SJCRH30 (cell line): ENCODE results near the gene CRYM. TPM values are rescaled to one million over a fixed set of nuclear protein-coding genes. Genes with fewer than 3 reads are reported as not detected.
"Not testable (repeated sequence)": the region's sequence is repeated elsewhere in the genome, so short reads cannot be mapped to it uniquely, and the experiment has no call there.

ENCODE experiments used
- DNase-seq, 2 experiments: peaks; one replicate each; pipeline ENCODE4 v3.0.0-alpha.2; 2015 to 2020
- H3K27ac ChIP-seq: fragments of 250-450 bp; sonication (Bioruptor Pico); 2 replicates; pipeline ENCODE4 v1.5.1; 2020; ENCODE audit warnings: mild to moderate bottlenecking, moderate library complexity
- H3K27me3 ChIP-seq: fragments of 250-450 bp; sonication (Bioruptor Pico); 2 replicates; pipeline ENCODE4 v1.5.1; 2020; ENCODE audit warnings: mild to moderate bottlenecking, moderate library complexity
- H3K36me3 ChIP-seq: fragments of 250-450 bp; sonication (Bioruptor Pico); 2 replicates; pipeline ENCODE4 v1.5.1; 2020; ENCODE audit warnings: mild to moderate bottlenecking, moderate library complexity
- H3K4me1 ChIP-seq: fragments of 250-450 bp; sonication (Bioruptor Pico); 2 replicates; pipeline ENCODE4 v1.5.1; 2020; ENCODE audit warnings: mild to moderate bottlenecking, moderate library complexity
- H3K4me3 ChIP-seq: fragments of 250-450 bp; sonication (Bioruptor Pico); 2 replicates; pipeline ENCODE4 v1.5.1; 2020; ENCODE audit warnings: mild to moderate bottlenecking, moderate library complexity
- H3K9me3 ChIP-seq: fragments of 250-450 bp; sonication (Bioruptor Pico); replicated peaks from 2 replicates; pipeline ENCODE4 v1.5.1; 2020; ENCODE audit warnings: mild to moderate bottlenecking, moderate library complexity
- total RNA-seq: library from RNA; depleted of rRNA; stranded (reverse); fragments of >200 nt; shearing (Covaris generic); gene quantifications from 2 replicates; pipeline ENCODE4 v1.2.3, GENCODE V29; 2014

Gene CRYM
- total RNA-seq, 1 experiment from 2014 or later = not detected

DNA sequence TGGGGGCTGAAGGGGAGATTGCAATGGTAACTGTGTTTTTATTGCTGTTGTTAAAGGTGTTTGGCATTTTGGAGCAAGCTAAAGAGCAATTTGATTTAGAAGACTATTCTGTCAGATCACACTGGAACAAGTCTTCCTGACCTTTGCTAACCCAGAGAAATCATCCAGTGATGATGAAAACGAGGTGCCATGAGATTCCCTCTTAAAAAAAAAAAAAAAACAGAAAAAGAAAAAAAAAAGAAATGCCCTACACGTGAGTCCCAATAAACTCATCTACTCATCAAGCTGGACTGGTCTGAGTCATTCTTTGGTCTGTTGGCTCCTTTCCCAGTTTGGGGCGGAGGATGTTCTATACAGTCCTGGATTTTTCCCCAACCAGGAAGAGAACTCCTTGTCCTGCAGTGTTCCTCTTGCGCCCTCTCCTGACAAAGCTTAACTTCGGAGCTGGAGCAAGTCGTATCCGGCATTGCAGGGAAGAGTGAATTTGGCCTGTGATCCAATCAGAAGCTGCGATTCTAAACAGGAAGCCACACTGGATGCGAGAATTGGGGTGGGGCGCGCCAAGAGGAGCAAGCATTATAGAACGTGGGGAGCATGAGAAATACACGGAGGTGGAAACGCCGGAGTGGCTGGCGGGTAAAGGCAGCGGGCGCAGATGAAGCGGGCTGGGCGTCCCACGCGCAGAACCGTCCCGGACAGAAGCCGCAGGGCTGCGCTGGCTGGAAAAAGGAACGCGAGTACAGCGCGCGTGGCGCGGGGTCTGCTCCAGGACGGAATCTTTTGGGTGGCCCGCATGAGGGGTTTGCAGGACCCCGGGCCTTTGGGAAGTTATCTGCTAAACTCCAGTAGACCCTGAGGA, 22.4 kb upstream of the CRYM start:
- H3K27ac ChIP-seq = peak overlapping the region; percentile 46
- no peaks in the 10 kb centered on the region for H3K9me3 ChIP-seq
- H3K36me3 ChIP-seq = no peaks in the 10 kb centered on the region
- H3K27me3 ChIP-seq = no peaks in the 10 kb centered on the region
- DNase-seq = peak; percentile 96 to 98
- peak overlapping the region; percentile 62 for H3K4me3 ChIP-seq
- H3K4me1 ChIP-seq = no peaks in the 10 kb centered on the region; the same call in 1 of the 2 replicates

DNA sequence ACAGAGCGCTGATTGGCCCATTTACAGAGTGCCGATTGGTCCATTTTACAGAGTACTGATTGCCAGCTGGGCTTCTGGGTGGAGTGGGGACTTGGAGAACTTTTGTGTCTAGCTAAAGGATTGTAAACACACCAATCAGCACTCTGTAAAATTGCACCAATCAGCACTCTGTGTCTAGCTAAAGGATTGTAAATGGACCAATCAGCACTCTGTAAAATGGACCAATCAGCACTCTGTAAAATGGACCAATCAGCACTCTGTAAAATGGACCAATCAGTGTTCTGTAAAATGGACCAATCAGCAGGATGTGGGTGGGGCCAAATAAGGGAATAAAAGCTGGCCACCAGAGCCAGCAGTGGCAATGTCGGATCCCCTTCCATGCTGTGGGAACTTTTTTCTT, 11.7 kb upstream of the CRYM start:
- not testable (repeated sequence) for H3K27me3 ChIP-seq, H3K9me3 ChIP-seq, DNase-seq

DNA sequence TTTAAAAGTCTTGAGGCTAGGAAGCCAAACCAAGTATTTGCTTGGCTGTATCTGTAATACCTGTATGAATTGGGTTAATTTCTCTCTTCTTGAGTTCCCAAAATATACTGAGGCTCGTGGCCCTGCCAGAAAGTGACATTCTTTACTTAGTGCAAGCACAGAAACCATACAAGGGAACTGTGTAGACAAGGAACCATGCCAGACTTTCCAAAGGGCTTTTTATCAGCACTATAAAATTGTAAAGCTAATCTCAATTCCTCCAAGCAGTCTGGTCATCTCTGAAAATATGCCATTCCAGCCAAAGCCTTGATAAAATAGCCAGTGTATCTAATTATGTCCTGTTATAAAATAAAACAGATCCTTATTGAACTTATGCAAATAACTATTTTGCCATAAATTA, 7.2 kb upstream of the CRYM start:
- H3K27me3 ChIP-seq = no peaks in the 10 kb centered on the region

More for the DNA sequence above, 11.7 kb upstream of the CRYM start:
- not testable (repeated sequence) for H3K36me3 ChIP-seq, H3K27ac ChIP-seq, H3K4me1 ChIP-seq, H3K4me3 ChIP-seq

DNA sequence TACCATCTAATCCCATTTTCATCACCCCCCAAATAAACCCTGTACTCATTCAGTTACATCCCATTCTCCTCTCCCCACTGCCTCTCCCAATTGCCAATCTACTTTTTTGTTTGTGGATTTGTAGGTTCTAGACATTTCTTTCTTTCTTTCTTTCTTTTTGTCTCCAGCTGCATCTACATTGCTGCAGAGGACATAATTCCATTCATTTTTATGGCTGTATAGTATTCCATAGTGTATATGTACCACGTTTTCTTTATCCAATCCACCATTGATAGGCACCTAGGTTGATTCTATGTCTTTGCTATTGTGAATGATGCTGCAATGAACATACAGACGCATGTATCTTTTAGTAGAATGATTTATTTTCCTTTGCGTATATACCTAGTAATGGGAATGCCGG, 6.3 kb upstream of the CRYM start:
- H3K4me1 ChIP-seq = no peaks in the 10 kb centered on the region
- H3K27me3 ChIP-seq = no peaks in the 10 kb centered on the region
- H3K27ac ChIP-seq = no peak overlapping the region
- no peak for DNase-seq
- H3K9me3 ChIP-seq = no peaks in the 10 kb centered on the region
- H3K36me3 ChIP-seq = no peaks in the 10 kb centered on the region
- H3K4me3 ChIP-seq = no peak overlapping the region

More for the DNA sequence above, 7.2 kb upstream of the CRYM start:
- Histone ChIP-seq H3K27ac (no peak overlapping the region), H3K36me3 (no peaks in the 10 kb centered on the region), H3K9me3 (no peaks in the 10 kb centered on the region), H3K4me3 (no peak overlapping the region), H3K4me1 (no peaks in the 10 kb centered on the region)
- DNase-seq = no peak

DNA sequence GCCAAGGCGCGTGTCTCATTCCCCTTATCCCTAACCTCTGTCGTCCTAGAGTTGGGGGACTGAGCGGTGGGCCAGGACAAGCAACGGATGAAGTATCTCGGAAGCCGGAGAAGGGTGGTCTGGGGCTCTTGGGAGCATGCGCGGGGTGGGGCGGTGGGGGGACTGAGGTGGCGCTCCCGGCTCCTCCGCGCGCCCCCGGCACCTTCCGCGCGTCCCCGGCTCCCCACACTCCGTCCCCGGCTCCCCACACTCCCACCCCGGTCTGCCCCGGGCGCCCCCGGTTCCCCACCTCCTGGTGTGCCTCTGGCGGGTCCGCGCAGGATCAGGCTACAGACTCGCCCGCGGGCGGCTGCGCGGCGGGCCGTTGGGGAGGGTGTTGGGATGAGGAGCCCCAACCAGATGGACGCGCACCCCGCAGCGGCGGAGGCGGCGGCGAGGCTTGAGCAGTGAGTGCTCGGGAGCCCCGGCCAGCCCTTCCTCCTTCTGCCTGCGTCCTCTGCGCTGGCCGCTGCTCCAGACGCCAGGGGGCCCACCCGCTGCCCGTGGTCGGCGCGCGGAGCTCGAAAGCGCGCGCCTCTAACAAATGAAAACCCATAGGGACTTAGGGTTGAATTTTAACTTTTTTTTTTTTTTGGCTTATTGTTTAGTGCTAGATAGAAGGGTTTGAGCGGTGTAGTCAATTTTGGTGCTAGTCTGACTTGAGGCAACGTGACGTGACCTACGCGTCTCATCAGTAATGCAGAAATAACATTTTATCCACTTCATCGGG, 5.6 kb upstream of the CRYM start:
- Histone ChIP-seq H3K36me3 (no peaks in the 10 kb centered on the region), H3K4me1 (no peaks in the 10 kb centered on the region), H3K4me3 (no peak overlapping the region), H3K27me3 (no peaks in the 10 kb centered on the region), H3K9me3 (no peaks in the 10 kb centered on the region), H3K27ac (no peak overlapping the region)
- no peak for DNase-seq

DNA sequence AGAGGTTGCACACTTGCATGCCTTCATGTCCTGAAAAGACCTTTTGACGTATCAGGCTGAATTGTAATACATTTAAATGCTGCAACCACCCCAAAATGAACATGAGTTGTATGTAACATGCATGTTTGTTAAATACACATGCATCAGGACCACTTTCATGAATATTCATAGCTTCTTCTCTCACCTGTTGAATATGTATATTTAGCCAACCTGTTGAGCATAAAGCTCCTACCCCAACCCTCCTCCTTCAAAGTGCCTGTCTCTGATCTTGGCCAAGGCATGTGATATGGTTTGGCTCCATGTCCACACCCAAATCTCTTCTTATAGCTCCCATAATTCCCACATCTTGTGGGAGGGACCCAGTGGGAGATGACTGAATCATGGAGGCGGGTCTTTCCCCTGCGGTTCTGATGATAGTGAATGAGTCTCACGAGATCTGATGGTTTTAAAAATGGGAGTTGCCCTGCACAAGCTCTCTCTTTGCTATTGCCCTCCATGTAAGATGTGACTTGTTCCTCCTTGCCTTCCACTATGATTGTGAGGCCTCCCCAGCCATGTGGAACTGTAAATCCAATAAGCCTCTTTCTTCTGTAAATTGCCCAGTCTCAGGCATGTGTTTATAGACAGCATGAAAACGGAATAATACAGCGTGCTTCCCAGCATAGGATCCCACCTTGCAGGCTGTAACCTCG, 3.8 kb upstream of the CRYM start:
- no peaks in the 10 kb centered on the region for H3K36me3 ChIP-seq
- H3K4me1 ChIP-seq = no peaks in the 10 kb centered on the region

DNA sequence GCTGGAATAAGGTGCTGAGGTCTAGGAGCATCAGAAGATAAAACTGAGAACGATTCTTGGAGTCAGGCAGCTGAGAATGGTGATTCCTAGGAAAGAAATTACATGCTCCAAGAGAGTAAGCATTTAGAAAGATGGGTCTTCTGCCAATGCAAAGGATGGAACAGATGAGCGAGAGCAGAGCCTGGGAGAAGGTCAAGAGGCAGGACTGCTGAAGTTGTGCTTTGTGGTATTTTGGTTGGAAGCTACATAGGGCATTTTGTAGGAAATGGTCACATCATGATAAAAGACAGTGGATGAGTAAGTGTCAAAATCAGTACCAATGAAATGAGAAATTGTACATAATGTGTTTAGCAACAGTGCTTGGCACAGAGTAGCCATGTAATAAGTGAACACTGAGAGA, 1.4 kb upstream of the CRYM start:
- H3K27ac ChIP-seq = no peak overlapping the region
- H3K36me3 ChIP-seq = no peaks in the 10 kb centered on the region
- H3K9me3 ChIP-seq = no peaks in the 10 kb centered on the region
- H3K27me3 ChIP-seq = no peaks in the 10 kb centered on the region
- H3K4me3 ChIP-seq = no peak overlapping the region
- H3K4me1 ChIP-seq = no peaks in the 10 kb centered on the region
- DNase-seq = no peak

More for the DNA sequence above, 3.8 kb upstream of the CRYM start:
- H3K4me3 ChIP-seq = no peak overlapping the region
- no peaks in the 10 kb centered on the region for H3K27me3 ChIP-seq
- H3K27ac ChIP-seq = no peak overlapping the region
- no peaks in the 10 kb centered on the region for H3K9me3 ChIP-seq
- no peak for DNase-seq

DNA sequence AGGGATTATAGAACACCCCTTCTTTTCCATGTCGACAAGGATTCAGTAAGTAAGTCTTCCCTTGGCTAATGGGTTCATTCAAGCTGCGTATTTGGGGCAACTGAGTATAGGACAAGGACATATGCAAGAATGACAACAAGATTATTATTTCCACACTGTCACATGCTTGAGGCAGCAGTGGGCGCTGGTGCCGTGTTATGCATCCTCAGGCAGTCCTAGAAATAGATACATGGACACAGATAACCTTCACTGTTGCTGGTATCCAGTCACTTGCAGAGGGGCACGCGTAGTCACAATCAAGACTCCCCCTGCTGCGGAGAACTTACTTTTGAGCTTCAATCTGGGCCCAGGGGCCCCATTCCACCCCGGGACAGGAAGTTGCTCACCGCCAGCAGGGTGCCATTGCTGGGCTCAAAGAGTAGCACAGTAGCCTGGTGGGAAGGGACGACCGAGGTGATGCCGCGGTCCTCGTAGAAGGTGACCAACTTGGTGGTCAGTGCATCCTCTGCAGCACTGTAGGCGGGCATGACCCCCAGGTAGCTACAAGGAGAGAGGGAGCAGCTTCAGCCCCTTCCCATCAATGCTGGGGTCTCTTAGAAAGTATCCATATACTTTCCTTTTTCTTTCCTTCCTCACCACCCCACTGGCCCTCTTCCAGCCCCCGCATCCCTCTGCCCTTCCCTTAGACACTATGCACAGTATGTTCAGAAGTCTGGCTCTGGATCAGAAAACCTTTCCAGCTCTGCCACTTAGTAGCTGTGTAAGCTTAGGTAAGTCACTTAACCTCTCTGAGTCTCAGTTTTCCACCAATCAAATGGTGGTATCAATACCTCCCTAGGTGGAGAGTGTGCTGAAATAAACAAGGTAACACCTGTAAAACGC, 804 bp downstream of the CRYM start:
- H3K36me3 ChIP-seq = no peaks in the 10 kb centered on the region
- no peaks in the 10 kb centered on the region for H3K9me3 ChIP-seq
- H3K4me3 ChIP-seq = no peak overlapping the region
- no peak overlapping the region for H3K27ac ChIP-seq
- DNase-seq = no peak
- H3K27me3 ChIP-seq = no peaks in the 10 kb centered on the region
- no peaks in the 10 kb centered on the region for H3K4me1 ChIP-seq

DNA sequence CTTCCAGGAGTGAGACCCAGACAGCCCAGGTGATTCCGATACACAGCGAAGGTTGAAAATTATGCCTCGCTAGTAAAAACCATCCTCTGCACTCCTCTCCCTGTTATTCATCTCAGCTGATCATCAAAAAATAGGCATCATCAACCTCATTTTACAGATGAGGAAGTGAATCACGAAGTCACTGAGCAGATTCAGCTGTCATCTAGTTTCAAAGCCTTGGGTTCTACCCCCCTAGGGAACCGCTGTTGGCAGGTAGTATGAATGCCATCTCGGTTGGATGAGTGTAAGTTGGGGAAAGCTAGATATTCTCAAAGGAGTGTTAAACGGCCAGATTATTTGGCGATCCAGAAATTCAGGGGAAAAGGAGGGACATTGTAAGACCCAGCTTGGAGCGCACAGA, 2.0 kb downstream of the CRYM start:
- H3K27me3 ChIP-seq = no peaks in the 10 kb centered on the region
- H3K36me3 ChIP-seq = no peaks in the 10 kb centered on the region
- H3K9me3 ChIP-seq = no peaks in the 10 kb centered on the region
- DNase-seq = no peak
- H3K27ac ChIP-seq = no peak overlapping the region
- H3K4me3 ChIP-seq = no peak overlapping the region
- H3K4me1 ChIP-seq = no peaks in the 10 kb centered on the region

DNA sequence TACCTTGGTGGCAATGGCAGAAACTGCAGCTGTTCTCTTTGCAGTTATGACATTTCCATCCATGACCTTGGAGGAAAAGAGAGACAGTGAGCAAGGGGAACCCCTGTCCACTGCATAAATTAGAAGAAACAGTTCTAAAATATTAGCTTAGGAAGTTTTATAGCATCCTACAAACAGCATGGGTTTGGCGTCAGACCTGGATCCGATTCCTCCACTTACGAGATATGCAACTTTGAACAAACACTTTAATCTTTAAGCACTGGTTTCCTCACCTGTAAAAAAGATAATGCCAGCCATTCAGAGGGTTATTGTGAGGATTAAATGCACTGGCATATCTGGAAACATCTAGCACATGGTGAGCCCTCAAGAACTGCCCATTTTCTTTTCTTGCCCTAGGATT, 2.6 kb downstream of the CRYM start:
- no peaks in the 10 kb centered on the region for H3K27me3 ChIP-seq

DNA sequence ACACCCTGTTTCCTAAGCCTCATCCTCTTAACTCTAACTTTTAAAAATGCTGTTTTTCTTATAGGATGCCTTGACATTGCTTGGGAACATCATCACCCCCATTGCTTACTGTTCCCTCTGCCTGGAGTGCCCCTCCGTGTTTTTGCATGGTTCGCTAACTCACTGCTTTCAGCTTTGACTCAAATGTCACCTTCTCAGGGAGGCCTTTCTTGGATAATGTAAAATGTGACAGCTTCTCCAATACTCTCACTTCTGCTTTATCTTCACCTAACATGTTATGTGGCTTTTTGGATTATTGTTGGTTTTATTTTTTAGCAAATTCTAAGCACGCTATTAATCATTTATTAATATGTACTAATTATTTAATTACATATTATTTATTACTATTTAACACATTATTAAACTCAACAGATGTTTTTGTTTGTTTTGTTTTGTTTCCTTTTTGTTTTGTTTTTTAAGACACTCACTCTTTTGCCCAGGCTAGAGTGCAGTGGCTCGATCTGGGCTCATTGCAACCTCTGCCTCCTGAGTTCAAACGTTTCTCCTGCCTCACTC, 3.8 kb downstream of the CRYM start:
- H3K27me3 ChIP-seq = no peaks in the 10 kb centered on the region

More for the DNA sequence above, 2.6 kb downstream of the CRYM start:
- Histone ChIP-seq H3K36me3 (no peaks in the 10 kb centered on the region), H3K27ac (no peak overlapping the region), H3K9me3 (no peaks in the 10 kb centered on the region), H3K4me3 (no peak overlapping the region), H3K4me1 (no peaks in the 10 kb centered on the region)
- DNase-seq = no peak

DNA sequence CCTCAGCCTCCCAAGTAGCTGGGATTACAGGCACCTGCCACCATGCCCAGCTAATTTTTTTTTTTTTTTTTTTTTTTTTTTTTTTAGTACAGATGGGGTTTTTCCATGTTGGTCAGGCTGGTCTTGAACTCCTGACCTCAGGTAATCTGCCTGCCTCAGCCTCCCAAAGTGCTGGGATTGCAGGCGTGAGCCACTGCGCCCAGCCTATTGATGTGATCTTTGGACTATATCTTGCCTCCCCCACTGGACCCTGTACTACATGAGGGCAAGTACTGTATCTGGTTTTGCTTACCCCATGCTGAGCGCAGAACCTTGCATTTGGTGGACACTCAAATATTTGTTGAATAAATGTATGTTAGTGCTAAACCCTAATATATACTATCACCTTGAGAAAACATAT, 5.3 kb downstream of the CRYM start:
- not testable (repeated sequence) for DNase-seq, H3K27ac ChIP-seq, H3K27me3 ChIP-seq, H3K9me3 ChIP-seq, H3K36me3 ChIP-seq, H3K4me3 ChIP-seq, H3K4me1 ChIP-seq

More for the DNA sequence above, 3.8 kb downstream of the CRYM start:
- H3K9me3 ChIP-seq = no peaks in the 10 kb centered on the region
- DNase-seq = no peak
- H3K36me3 ChIP-seq = no peaks in the 10 kb centered on the region
- H3K4me3 ChIP-seq = no peak overlapping the region
- H3K4me1 ChIP-seq = no peaks in the 10 kb centered on the region
- H3K27ac ChIP-seq = no peak overlapping the region

DNA sequence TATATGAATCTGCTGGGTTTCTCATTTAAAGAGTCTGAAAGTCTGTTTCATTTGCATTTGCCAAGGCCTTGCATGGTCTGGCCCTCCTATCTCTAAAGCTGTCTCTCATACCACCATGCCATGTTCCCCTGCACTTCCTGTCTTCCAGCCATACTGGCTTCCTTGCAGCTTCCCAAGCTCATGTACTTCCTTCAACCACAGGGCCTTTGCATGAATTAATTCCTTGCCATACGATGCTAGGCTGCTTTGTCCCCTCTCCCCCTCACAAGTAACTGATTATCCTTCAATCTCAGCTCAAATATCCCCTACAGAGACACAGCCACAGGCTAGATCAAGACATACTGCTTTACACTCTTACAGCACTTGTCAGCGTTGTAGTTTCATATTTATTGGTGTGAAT, 5.8 kb downstream of the CRYM start:
- no peaks in the 10 kb centered on the region for H3K27me3 ChIP-seq

DNA sequence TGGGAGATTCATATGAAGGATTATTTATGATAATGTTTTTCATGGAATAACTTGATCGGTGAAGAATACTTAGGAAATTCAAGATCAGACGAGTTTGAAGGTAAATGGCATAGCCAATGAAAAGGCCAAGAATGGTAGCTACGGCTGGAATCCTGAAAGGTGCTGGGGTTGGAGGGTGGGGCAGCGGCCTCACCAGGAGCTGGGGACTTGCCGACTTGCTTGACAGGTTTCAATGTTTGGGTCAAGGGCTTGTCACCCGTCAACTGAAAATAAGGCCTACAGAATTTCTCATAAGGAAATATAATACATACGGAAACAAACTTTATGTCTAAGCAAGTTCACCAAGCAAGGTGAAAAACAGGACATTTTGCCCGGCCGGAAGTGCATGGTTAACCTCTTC, 9.9 kb downstream of the CRYM start:
- no peak for DNase-seq
- no peak overlapping the region for H3K4me3 ChIP-seq
- no peak overlapping the region for H3K27ac ChIP-seq
- H3K4me1 ChIP-seq = no peaks in the 10 kb centered on the region
- no peaks in the 10 kb centered on the region for H3K36me3 ChIP-seq
- H3K9me3 ChIP-seq = no peaks in the 10 kb centered on the region
- no peaks in the 10 kb centered on the region for H3K27me3 ChIP-seq

More for the DNA sequence above, 5.8 kb downstream of the CRYM start:
- H3K9me3 ChIP-seq = no peaks in the 10 kb centered on the region
- DNase-seq = no peak
- no peak overlapping the region for H3K4me3 ChIP-seq
- H3K27ac ChIP-seq = no peak overlapping the region
- H3K4me1 ChIP-seq = no peaks in the 10 kb centered on the region
- H3K36me3 ChIP-seq = no peaks in the 10 kb centered on the region
